ENCODE measurements around the gene SDCCAG8.

Gene SDCCAG8

DNA sequence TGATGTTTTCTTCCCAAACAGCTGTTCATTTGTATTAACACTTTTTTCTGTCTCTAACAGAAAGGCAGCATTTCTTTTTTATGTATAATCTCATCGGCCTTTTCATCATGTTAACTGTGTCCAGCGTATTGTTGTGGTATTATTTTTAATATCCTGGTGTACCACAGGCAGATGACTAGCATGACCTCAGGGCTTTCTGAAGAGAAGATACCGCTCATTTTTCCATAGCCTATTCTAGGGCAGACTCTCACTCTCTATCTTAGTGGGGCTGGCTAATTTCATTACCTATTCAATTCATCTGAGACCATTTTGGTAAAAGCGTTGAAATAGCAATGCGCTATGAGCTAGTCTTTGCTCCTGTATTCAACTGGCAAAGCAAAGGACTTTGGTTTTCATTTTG, 209.9 kb downstream of the SDCCAG8 start:
- no peak for DNase-seq

DNA sequence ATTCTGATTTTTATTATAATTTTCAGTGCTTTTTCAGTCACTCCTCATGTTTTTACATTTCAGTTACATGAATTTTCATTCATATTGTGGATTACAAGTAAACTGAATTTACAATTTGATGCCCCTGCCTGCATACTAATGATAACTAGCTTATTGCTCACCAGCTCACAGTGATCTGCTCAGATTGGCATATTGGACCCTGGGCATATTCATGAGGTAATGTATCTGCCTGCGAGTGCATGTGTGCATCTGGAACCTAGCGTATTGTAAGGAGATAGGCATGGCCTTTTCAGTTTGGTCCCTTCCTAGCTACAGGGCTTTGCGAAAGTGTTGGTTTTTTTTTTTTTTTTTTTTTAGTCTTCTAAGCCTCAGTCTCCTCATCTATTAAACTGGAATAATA, 213.7 kb downstream of the SDCCAG8 start:
- DNase-seq: no peak

- no peak for DNase-seq
Measured at GRCh38 chr1:243470502-243470901, 214.7 kb downstream of the SDCCAG8 start.

DNA sequence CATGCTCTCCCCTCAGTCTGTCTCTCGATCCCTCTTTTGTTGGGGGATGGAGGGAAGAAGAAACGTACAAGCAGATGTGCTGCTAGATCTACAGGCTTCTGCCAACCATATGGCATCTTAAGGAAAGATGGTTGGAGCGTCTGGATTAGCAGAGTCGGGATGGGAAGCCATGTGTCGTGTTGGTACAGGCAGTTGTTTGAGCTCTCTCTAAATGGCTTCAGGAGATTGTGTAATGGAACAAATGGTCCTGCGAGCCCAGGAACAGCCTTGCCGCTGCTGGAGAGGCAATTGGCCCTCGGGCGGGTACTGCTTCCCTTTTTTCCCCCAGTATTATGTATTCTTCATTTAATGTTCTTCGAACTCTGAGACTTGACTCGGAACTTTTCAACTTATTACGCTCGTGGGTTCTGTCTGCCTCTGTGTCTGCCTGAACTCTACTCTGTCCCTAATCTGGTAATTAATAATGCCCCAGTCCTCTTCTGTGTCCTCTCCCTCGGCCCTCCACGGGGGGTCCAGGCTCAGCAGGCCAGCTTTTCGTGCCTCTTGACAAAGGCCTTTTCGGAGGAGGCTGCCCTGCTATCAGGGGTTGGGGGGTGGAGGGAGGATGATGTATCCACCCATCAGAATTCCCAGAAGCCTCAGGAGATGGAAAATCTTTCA, 215.3 kb downstream of the SDCCAG8 start:
- no peak for DNase-seq

GRCh38 chr1:243471754-243472745, 216.2 kb downstream of the SDCCAG8 start:
- DNase-seq: no peak

DNA sequence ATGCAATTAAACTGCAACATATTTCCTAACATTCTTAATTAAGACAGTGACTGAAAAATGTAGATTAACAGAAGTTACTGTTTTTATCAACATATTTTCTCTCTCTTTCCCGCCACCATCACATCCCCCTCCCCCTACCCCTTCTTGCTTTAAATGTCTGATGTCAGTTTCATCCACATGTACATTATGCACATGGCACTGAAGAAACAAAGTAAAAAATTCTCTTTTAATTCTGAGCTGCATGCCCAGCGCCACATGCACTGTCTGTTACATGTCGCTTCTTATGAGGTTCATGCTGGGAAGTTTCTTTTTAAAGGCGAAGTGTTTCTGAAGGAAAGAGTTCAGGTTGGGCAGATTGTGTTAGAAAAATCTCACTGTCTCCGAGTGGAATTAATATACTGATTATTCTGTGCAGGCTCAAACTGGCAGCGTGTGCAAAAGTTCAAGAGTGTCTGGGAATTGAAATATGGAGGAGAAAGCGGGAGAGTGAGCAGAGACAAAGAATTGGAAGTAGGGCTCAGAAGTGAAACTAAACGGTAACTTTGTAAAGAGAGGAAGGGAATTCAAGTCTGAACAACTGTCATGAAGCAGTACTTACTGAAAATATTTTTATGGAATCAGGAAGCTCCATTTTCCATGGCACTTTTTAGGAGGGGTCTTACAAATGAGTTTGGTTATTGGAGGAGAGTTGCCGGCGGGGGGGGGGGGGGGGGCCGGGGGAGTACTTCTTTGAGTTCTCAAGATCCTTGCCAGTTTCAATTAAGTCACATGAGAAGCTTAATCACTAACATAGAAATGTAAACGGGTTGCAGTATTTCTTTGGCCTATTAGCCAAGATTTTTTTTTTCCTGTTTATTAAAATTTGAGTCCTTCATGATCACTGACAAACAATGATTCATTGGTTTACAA, 217.6 kb downstream of the SDCCAG8 start:
- DNase-seq: no peak

DNA sequence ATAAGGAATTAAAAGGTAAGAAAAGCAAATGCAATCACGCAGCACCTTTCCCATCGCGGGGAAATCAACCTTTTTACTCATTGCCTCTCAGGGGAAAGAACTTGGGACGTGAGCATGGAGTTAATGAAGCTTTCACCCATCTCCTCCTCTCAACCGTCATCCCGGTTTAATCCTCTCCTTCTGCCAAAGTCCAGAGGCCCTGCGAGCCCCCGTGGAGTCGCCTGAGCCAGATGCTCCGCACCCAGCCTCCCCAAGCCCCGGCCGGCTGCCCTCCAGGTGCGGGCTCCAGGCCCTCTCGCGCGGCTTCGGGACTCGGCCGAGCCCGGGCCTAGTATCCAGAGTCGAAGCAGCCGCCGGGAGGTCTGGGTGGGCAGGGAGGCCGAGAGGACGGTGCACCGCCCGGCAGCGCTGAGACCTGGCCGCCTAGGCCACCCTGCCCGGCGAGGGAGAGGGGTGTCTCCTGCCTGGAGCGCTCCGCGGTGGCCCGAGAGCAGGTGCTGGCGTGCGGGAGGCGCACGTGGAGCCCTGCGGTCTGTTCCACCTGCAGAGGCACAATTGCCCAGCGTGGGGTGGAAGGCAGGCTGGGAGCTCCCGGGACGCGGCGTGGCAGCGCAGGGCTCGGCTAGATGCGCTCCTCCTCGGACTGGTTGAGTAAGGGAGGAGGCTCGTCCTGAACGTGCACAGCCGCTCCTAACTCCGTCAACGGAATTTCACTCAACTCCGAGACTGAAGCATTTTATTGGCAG, 218.5 kb downstream of the SDCCAG8 start:
- no peak for DNase-seq

GRCh38 chr1:243474906-243475305, 219.1 kb downstream of the SDCCAG8 start:
- no peak for DNase-seq

DNA sequence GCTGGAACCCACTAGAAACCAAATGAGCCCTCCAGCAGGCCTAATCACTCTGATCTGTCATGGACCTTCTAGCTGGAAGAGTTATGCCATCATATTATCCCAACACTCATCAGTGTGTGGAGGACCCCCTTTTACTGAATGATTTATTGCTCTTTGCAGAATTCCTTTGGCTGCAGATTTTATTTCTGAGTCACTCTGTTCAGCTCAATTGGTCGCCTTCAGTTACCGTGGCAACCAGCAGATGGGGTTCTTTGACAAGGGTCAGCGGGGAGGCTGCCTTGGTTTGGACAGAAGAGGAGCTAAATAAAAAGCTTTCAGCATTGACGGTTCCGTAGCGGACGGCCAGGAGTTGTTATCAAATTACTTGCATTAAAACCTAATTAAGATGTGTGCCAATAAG, 220.1 kb downstream of the SDCCAG8 start:
- no peak for DNase-seq

- no peak for DNase-seq
Measured at GRCh38 chr1:243477731-243478290, 222.0 kb downstream of the SDCCAG8 start.

DNA sequence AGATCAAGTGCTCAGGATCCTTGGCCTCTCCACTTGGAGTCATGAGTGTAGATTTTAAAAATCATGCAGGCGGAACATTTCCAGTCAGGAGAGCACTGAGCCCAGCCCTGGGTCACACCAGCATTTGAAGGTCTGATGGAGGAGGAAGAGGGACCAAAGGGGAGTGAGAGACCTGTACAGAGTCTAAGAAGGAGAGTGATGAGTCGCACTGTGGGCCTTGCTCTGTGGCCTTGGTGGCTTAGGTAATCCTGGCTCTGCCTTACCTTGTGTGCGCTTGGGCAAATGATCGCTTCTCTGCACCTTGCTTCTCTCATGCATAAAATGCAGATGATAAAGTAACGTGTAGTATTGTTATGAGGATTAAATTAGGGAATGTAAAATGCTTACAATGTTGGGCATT, 225.3 kb downstream of the SDCCAG8 start:
- DNase-seq: no peak

GRCh38 chr1:243482141-243483022, 226.5 kb downstream of the SDCCAG8 start:
- DNase-seq: no peak

GRCh38 chr1:243483071-243483771, 227.4 kb downstream of the SDCCAG8 start:
- no peak for DNase-seq

GRCh38 chr1:243483952-243484351, 228.1 kb downstream of the SDCCAG8 start:
- DNase-seq: no peak

DNA sequence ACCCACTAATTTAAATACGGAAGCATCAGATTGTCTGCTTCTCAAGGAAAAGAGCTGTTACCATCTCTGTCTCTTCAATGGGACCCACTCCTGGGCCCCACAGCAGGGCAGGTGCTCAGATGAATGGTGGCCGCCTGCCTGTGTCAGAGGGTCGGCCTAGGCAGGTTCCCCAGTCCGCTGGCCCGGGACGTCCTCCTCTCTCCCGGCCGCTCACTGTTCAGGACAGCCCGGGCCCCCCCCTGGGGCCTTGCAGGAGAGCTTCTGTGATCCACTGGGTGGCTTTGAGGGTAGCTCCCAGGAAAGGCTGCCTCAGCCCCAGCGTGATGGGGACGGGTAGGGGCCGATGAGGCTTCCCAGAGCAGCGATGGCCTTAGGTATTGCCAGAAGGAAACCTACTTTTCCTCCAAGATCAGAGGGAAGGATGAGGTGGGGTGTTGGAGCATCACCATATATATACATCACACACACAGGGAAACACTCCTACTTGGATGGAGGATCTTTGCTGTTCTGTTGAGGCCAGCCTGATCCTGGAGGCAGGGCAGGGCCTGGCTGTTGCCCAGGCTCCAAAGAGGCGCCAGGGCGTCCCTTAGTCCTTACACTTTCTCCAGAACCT, 231.3 kb downstream of the SDCCAG8 start:
- DNase-seq: no peak

DNA sequence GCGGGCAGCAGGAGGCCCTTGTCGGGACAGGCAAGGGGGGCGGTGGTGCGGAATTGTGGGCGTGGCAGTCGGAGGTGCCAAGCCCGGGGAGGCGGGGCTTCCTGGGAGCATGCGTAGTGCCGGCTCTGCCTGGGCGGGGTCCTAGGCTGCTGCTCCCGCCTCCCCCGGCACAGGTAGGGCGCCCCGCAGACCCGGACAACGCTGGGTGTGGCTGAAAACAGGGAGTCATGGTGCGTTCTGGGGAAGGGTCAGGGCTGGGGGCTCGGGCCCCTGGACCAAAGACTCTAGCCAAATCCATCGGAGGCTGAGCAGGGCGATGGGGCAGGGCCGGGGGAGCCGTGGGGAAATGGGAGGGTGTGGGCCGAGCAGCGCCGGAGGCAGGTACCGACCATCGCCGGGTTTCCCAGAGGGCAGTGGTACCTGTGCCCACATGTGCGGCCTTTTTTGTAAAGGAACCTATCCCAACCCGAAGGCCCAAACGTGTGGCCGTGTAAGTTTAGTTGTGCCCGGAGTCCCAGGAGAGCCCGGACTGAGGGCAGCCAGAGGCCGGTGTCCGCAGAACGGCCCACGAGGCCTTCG, 231.9 kb downstream of the SDCCAG8 start:
- DNase-seq: no peak

DNA sequence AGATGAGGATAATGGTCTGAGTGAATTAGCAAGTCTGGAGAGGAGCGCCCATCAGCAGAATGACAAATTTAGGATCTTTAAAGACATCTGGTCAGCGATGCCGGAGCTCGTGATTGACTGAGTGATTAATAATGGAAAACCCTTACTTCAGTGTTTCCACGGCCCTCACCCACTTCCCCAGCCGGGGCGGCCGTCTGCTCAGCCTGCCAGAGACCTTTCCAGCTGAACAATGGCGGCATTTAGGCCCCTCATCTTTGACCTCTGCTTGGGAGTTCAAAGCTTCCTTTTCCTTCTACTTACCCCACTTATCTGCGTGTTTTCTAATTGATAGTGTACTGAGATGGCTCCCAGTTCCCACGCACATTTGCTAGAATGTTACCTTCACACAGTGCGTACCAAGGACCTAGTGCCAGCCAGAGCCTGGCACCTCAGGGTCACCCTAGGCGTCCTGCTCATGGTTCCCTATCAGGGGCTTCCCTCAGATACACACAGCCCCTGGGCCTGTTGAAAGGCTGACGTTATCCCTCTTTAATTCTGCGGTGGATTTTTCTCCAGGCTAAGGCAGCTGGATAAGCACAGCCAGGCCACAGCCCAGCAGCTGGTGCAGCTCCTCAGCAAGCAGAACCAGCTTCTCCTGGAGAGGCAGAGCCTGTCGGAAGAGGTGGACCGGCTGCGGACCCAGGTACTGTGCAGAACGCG, 232.8 kb downstream of the SDCCAG8 start:
- no peak for DNase-seq

DNA sequence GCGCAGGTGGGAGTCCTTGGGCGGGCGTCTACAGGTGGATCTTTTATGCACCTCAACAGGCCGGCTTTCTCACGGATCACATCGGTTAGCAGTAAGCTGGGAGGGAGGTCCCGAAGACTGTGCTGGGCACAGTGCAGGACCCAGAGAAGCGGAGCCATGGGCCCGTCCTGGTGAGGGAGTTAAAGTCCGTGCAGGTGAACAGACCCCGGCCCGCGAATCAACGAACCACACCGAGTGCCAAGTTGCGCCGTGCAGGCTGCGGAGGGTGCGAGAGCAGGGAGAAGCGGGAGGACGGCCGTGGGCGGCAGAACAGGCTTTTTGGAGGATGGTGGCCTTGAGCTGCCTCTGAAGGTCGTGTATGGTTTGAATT, 233.3 kb downstream of the SDCCAG8 start:
- DNase-seq: no peak

All from amniotic stem cell (primary cell).